HuH-7 (cell line): Measurements from ENCODE around the gene LUC7L2.
"Not testable (repeated sequence)": the region's sequence is repeated elsewhere in the genome, so short reads cannot be mapped to it uniquely, and the experiment has no call there.

ENCODE experiments used
- DNase-seq: peaks from one replicate; pipeline ENCODE4 v3.0.0; 2011; ENCODE audit warnings: low spot score

The LUC7L2 gene

GRCh38 chr7:139359366-139360209 lies at the start of gene LUC7L2:
Gene LUC7L2, plus strand, starts transcription at chr7:139359894. Its CDS starts 368 bp downstream, at chr7:139360262.
- DNase-seq: peak; percentile 89

GRCh38 chr7:139317939-139318505 lies 41.7 kb upstream of the LUC7L2 start:
- DNase-seq: no peak

GRCh38 chr7:139321071-139321745 lies 38.5 kb upstream of the LUC7L2 start:
- peak; percentile 36 for DNase-seq

- not testable (repeated sequence) for DNase-seq
These were observed 35.0 kb upstream of the LUC7L2 start for GRCh38 chr7:139324709-139325108.

- DNase-seq: no peak
These were observed 31.3 kb upstream of the LUC7L2 start for GRCh38 chr7:139328375-139328774.

- DNase-seq: no peak
These were observed 30.6 kb upstream of the LUC7L2 start for GRCh38 chr7:139329119-139329518.

- no peak for DNase-seq
These were observed 29.2 kb upstream of the LUC7L2 start for GRCh38 chr7:139330333-139331030.

GRCh38 chr7:139332697-139333359 lies 26.9 kb upstream of the LUC7L2 start:
- DNase-seq: no peak

- DNase-seq: not testable (repeated sequence)
These were observed 26.3 kb upstream of the LUC7L2 start for GRCh38 chr7:139333443-139333842.

- DNase-seq: no peak
These were observed 25.1 kb upstream of the LUC7L2 start for GRCh38 chr7:139334399-139335150.

GRCh38 chr7:139339025-139339424 lies 20.7 kb upstream of the LUC7L2 start:
- no peak for DNase-seq

- no peak for DNase-seq
These were observed 20.0 kb upstream of the LUC7L2 start for GRCh38 chr7:139339698-139340036.

GRCh38 chr7:139340037-139340807 lies 19.5 kb upstream of the LUC7L2 start:
- DNase-seq: peak; percentile 86

- DNase-seq: no peak
These were observed 19.0 kb upstream of the LUC7L2 start for GRCh38 chr7:139340808-139341057.

- peak; percentile 55 for DNase-seq
These were observed 18.5 kb upstream of the LUC7L2 start, which contains the start of gene FMC1 for GRCh38 chr7:139341058-139341775. Gene FMC1, plus strand, starts transcription at chr7:139341337. Its CDS starts 48 bp downstream, at chr7:139341385.

GRCh38 chr7:139341776-139342226 lies 17.9 kb upstream of the LUC7L2 start:
- DNase-seq: peak; percentile 84

GRCh38 chr7:139345042-139345441 lies 14.7 kb upstream of the LUC7L2 start:
- DNase-seq: no peak

- no peak for DNase-seq
These were observed 8.7 kb upstream of the LUC7L2 start for GRCh38 chr7:139351027-139351426.

GRCh38 chr7:139354729-139355128 lies 5.0 kb upstream of the LUC7L2 start:
- no peak for DNase-seq

GRCh38 chr7:139355320-139355719 lies 4.4 kb upstream of the LUC7L2 start:
- DNase-seq: no peak
